Pancreas (tissue), 10 donors: Measurements from ENCODE around the gene OR6S1. TPM values are rescaled to one million over a fixed set of nuclear protein-coding genes. Genes with fewer than 3 reads are reported as not detected.
"Not testable (repeated sequence)": the region's sequence is repeated elsewhere in the genome, so short reads cannot be mapped to it uniquely, and the experiment has no call there.

ENCODE experiments used
- ATAC-seq, 4 donors: fragments of 200-7000 bp; cut with Tn5 transposase; one replicate each; pipeline versions ENCODE4 v1.8.0 to v1.9.1; 2020; ENCODE audit warnings: mild to moderate bottlenecking in 4 of 4, moderate library complexity in 4 of 4
- DNase-seq, 6 donors: peaks; one replicate each; pipeline ENCODE4 v3.0.0-alpha.2; 2020
- FAIRE-seq: peaks from 2 replicates; lab custom pipeline; 2012; peaks lifted over from hg19 to GRCh38; lab: Jason Lieb, UNC
- H3K27ac ChIP-seq, 4 donors: fragments of 200-600 bp; sonication (generic); 1 replicate in 3 of 4; 2 replicates in 1 of 4; pipeline versions ENCODE4 v1.5.0 to v1.8.0; 2020
- H3K27me3 ChIP-seq, 4 donors: fragments of 200-600 bp; one replicate each; pipeline ENCODE4 v1.8.0; 2021
- H3K36me3 ChIP-seq, 3 donors: fragments of 200-600 bp; sonication (generic) in 1 of 3; one replicate each; pipeline versions ENCODE4 v1.5.0 to v1.8.0; 2020 to 2021
- H3K4me1 ChIP-seq, 3 donors: fragments of 200-600 bp; one replicate each; pipeline ENCODE4 v1.8.0; 2021
- H3K4me3 ChIP-seq, 4 donors: fragments of 200-600 bp; sonication (generic) in 2 of 4; one replicate each; pipeline versions ENCODE4 v1.5.0 to v1.8.0; 2020 to 2021
- H3K9me3 ChIP-seq, 4 donors: fragments of 200-600 bp; one replicate each; pipeline ENCODE4 v1.8.0; 2021
- WGBS, 2 donors: extraction: QIAGEN DNeasy Blood & Tissue Kit; methylation state at CpG; one replicate each; pipeline ENCODE4 v1.1.7; 2013; 5-methylcytosine and 5-hydroxymethylcytosine counted together
- intact Hi-C, 3 donors: fragments of 100-400 bp; cut with DNase I; formaldehyde crosslinking; loops; one replicate each; pipeline versions ENCODE4 v1.11.1 to v1.14.2; 2022
- polyA plus RNA-seq, 2 donors: library from polyadenylated mRNA; stranded (reverse); fragments of 200-250 nt; gene quantifications; one replicate each; pipeline ENCODE4 v1.2.3, GENCODE V29; 2013
- total RNA-seq, 6 donors: library from RNA; stranded (reverse); fragmentation: NEBNext Ultra II Directional in 4 of 6; extraction: Animal tissue kit (Norgen Biotek cat#: 25700) in 4 of 6; gene quantifications; one replicate each; pipeline versions ENCODE4 v1.2.1 to v1.2.4, GENCODE V29; 2021 to 2023
- TF ChIP-seq, protein P1 (sequence below), 4 donors: fragments of 200-600 bp; sonication (generic) in 3 of 4; IDR thresholded peaks; one replicate each; pipeline versions ENCODE4 v1.5.0 to v1.8.0; 2021; ENCODE audit warnings: antibody characterized with exemption in 4 of 4
- donor health status: healthy with polysubstance abuse.
- donor health status: DM: no; HTN: no; CAD: no; lungs with moderate emphysema.
- donor health status: DM: no; HTN: no; CAD: no.
- donor health status: control.
- donor health status: control.
- donor health status: Bipolar disorder and iron deficiency.
- donor health status: DM: yes; HTN: yes; CAD: no.
- donor health status: DM: no; HTN: no; CAD: no.
- donor health status: DM: no; HTN: no; CAD: no.
- donor health status: DM: yes; HTN: yes; CAD: no.

The OR6S1 gene
- total and polyA plus RNA-seq, 8 donors = not detected

DNA sequence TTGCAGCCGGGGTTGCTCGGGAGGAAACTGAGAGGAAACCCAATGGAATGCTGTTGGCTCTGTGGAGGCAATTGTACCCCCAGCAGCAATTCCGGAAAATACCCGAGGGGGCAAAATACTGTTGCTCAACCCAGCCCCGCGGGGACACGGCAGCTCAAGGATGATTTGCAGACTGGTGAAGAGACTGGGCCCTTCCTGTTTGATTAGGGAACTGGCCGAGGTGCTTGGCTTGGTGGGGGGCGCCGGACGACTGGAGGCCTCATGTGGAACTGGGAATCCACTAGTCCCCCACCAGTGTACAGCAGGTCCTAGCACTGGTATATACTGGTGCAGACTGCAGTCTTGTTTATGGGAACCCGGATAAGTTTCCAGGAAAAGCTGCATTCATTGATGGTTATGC lies 40.0 kb downstream of the OR6S1 start:
- no peaks in the 10 kb centered on the region for H3K36me3 ChIP-seq
- no peaks in the 10 kb centered on the region for H3K27me3 ChIP-seq
- intact Hi-C loops = loop anchor here in 2 of 3 donors (10.0 kb wide), 1 partner anchor 277 kb away; no protein-coding TSS in a partner anchor
- no peaks in the 10 kb centered on the region for H3K4me1 ChIP-seq
- 66 to 73% methylated on average over 12 of the region's 12 CpGs for WGBS, 2 donors
- H3K9me3 ChIP-seq = no peaks in the 10 kb centered on the region
- TF ChIP-seq, protein P1, sequence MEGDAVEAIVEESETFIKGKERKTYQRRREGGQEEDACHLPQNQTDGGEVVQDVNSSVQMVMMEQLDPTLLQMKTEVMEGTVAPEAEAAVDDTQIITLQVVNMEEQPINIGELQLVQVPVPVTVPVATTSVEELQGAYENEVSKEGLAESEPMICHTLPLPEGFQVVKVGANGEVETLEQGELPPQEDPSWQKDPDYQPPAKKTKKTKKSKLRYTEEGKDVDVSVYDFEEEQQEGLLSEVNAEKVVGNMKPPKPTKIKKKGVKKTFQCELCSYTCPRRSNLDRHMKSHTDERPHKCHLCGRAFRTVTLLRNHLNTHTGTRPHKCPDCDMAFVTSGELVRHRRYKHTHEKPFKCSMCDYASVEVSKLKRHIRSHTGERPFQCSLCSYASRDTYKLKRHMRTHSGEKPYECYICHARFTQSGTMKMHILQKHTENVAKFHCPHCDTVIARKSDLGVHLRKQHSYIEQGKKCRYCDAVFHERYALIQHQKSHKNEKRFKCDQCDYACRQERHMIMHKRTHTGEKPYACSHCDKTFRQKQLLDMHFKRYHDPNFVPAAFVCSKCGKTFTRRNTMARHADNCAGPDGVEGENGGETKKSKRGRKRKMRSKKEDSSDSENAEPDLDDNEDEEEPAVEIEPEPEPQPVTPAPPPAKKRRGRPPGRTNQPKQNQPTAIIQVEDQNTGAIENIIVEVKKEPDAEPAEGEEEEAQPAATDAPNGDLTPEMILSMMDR (IDR thresholded peaks at IDR 0.05) = no peak
- no peak for DNase-seq
- no peak overlapping the region for H3K4me3 ChIP-seq
- ATAC-seq = no peak
- FAIRE-seq = no peak
- H3K27ac ChIP-seq = no peak overlapping the region

DNA sequence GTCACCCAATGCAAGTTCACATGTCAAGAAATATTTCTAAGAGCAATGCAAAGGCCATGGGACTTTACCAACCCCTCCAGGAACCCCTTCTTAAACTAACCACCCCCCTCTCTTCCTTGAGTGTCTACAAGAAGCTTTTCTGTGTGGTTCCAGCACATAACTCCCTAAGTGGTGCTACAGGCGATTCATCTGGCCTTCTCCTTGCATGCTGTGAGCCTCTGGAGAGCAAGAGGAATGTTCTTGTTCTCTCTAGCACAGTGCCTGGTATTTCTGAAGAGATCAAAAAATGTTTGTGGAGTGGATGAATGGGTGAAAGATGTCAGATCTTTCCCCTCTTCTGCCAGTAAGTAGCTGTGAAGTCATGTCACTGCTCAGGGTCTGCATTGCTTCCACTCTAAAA lies 44.4 kb downstream of the OR6S1 start:
- Histone ChIP-seq H3K4me3 (no peak overlapping the region), H3K27me3 (no peaks in the 10 kb centered on the region), H3K9me3 (no peaks in the 10 kb centered on the region), H3K36me3 (no peaks in the 10 kb centered on the region), H3K27ac (no peak overlapping the region), H3K4me1 (no peaks in the 10 kb centered on the region)
- TF ChIP-seq, protein P1 (IDR thresholded peaks at IDR 0.05) = no peak
- DNase-seq (no peak), ATAC-seq (no peak), FAIRE-seq (no peak)
- WGBS, 2 donors = 69 to 92% methylated on average over 1 of the region's 1 CpG
- intact Hi-C loops = no loop called here

DNA sequence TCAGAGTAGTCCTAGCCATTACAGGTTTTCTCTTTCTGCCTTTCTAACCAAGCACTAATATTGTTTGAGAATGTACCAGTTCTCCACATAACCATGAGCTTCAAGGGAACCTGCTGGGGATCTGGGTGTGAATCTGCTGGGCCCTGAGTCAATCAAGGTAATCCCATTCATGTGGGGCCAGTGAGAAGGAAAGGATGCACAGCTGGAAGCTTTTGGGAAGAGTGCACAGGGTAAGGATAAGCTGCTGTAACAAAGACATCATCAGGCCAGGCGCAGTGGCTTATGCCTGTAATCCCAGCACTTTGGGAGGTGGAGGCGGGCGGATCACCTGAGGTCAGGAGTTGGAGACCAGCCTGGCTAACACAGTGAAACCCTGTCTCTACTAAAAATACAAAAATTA lies 45.8 kb downstream of the OR6S1 start:
- H3K27me3 ChIP-seq = not testable (repeated sequence)

GRCh38 chr14:20592574-20592973 lies 48.9 kb downstream of the OR6S1 start:
- H3K27me3 ChIP-seq = no peaks in the 10 kb centered on the region
- no peaks in the 10 kb centered on the region for H3K4me1 ChIP-seq
- 70 to 82% methylated on average over 1 of the region's 1 CpG for WGBS, 2 donors

More for the DNA sequence above, 45.8 kb downstream of the OR6S1 start:
- intact Hi-C loops, H3K27ac ChIP-seq, DNase-seq, H3K36me3 ChIP-seq, ATAC-seq, H3K9me3 ChIP-seq, H3K4me3 ChIP-seq, FAIRE-seq, H3K4me1 ChIP-seq: not testable (repeated sequence)
- WGBS, 2 donors = 91 to 94% methylated on average over 3 of the region's 3 CpGs

GRCh38 chr14:20591235-20591634 lies 50.3 kb downstream of the OR6S1 start, which contains the start of gene RNASE12:
Gene RNASE12, minus strand, starts transcription at chr14:20591376. Its CDS starts 653 bp downstream, at chr14:20590723.
- FAIRE-seq (no peak), ATAC-seq (no peak), DNase-seq (no peak)
- Histone ChIP-seq H3K4me1 (no peaks in the 10 kb centered on the region), H3K27ac (no peak within 1 kb of the TSS), H3K4me3 (no peak within 1 kb of the TSS), H3K27me3 (peaks cover 0 to 5% (median 0%) of the 10 kb centered on the region in 4 donors), H3K9me3 (no peaks in the 10 kb centered on the region), H3K36me3 (no peaks in the 10 kb centered on the region)
- intact Hi-C loops = no loop called here
- WGBS, 2 donors = 63 to 71% methylated on average over 4 of the region's 4 CpGs
- TF ChIP-seq, protein P1 (IDR thresholded peaks at IDR 0.05) = no peak

More at GRCh38 chr14:20592574-20592973, 48.9 kb downstream of the OR6S1 start:
- H3K4me3 ChIP-seq = no peak overlapping the region
- H3K27ac ChIP-seq = no peak overlapping the region
- no peaks in the 10 kb centered on the region for H3K9me3 ChIP-seq
- no peaks in the 10 kb centered on the region for H3K36me3 ChIP-seq
- TF ChIP-seq, protein P1 (IDR thresholded peaks at IDR 0.05) = no peak
- FAIRE-seq = no peak
- ATAC-seq = no peak
- no peak for DNase-seq
- intact Hi-C loops = no loop called here

Other genes with a start within 250 kb of the OR6S1 start
- gene TEP1, start 228.2 kb downstream of the OR6S1 start, total RNA-seq = 10 to 100 TPM in 3 of 6 donors, 1 to 10 TPM in 3; 7.5 to 26.6 (median 9.6) TPM
- gene TEP1, start 228.2 kb downstream of the OR6S1 start, polyA plus RNA-seq = 10 to 100 TPM; 13.3 to 14.8 TPM
- under 1 TPM; 0.08 to 0.34 (median 0.13) TPM for gene KLHL33, start 205.5 kb downstream of the OR6S1 start, total RNA-seq
- gene KLHL33, start 205.5 kb downstream of the OR6S1 start, polyA plus RNA-seq = under 1 TPM; 0.12 to 0.15 TPM
- 10 to 100 TPM; 11.4 to 16.0 (median 13.9) TPM for gene OSGEP, start 186.9 kb downstream of the OR6S1 start, total RNA-seq
- 10 to 100 TPM; 41.2 to 69.8 TPM for gene OSGEP, start 186.9 kb downstream of the OR6S1 start, polyA plus RNA-seq
- gene APEX1, start 186.5 kb downstream of the OR6S1 start, total RNA-seq = 100 to 1,000 TPM in 1 of 6 donors, 10 to 100 TPM in 5; 50.9 to 107 (median 64.6) TPM
- gene APEX1, start 186.5 kb downstream of the OR6S1 start, polyA plus RNA-seq = 10 to 100 TPM; 53.9 to 88.2 TPM
- gene PIP4P1, start 180.3 kb downstream of the OR6S1 start, total RNA-seq = 10 to 100 TPM in 5 of 6 donors, 1 to 10 TPM in 1; 8.9 to 20.5 (median 14.4) TPM
- 10 to 100 TPM; 26.8 to 38.2 TPM for gene PIP4P1, start 180.3 kb downstream of the OR6S1 start, polyA plus RNA-seq
- 10 to 100 TPM in 2 of 6 donors, 1 to 10 TPM in 4; 6.2 to 17.2 (median 8.4) TPM for gene PNP, start 172.3 kb downstream of the OR6S1 start, total RNA-seq
- gene PNP, start 172.3 kb downstream of the OR6S1 start, polyA plus RNA-seq = 10 to 100 TPM in 1 of 2 donors, 1 to 10 TPM in 1; 9.0 to 24.0 TPM
- gene RNASE10, start 136.2 kb downstream of the OR6S1 start, total RNA-seq = under 1 TPM in 5 of 6 donors, not detected in 1; 0.13 to 0.62 (median 0.28) TPM
- under 1 TPM in 1 of 2 donors, not detected in 1; 0.19 TPM for gene RNASE10, start 136.2 kb downstream of the OR6S1 start, polyA plus RNA-seq
- not detected for gene RNASE9, start 80.6 kb downstream of the OR6S1 start, total RNA-seq
- not detected for gene RNASE9, start 80.6 kb downstream of the OR6S1 start, polyA plus RNA-seq
- not detected for gene RNASE11, start 53.7 kb downstream of the OR6S1 start, total RNA-seq
- gene RNASE11, start 53.7 kb downstream of the OR6S1 start, polyA plus RNA-seq = not detected
- not detected for gene RNASE12, start 50.3 kb downstream of the OR6S1 start, total RNA-seq
- not detected for gene RNASE12, start 50.3 kb downstream of the OR6S1 start, polyA plus RNA-seq
- 10 to 100 TPM; 13.6 to 26.7 (median 15.4) TPM for gene RNASE4, start 42.9 kb upstream of the OR6S1 start, total RNA-seq
- gene RNASE4, start 42.9 kb upstream of the OR6S1 start, polyA plus RNA-seq = 10 to 100 TPM in 1 of 2 donors, 1 to 10 TPM in 1; 9.6 to 24.7 TPM
- 10 to 100 TPM in 5 of 6 donors, 1 to 10 TPM in 1; 9.8 to 16.0 (median 13.3) TPM for gene ANG, start 47.1 kb upstream of the OR6S1 start, total RNA-seq
- 10 to 100 TPM; 11.8 to 14.7 TPM for gene ANG, start 47.1 kb upstream of the OR6S1 start, polyA plus RNA-seq
- gene EDDM3A, start 104.2 kb upstream of the OR6S1 start, total RNA-seq = not detected
- not detected for gene EDDM3A, start 104.2 kb upstream of the OR6S1 start, polyA plus RNA-seq
- gene EDDM3B, start 126.7 kb upstream of the OR6S1 start, total RNA-seq = not detected
- not detected for gene EDDM3B, start 126.7 kb upstream of the OR6S1 start, polyA plus RNA-seq
- gene RNASE6, start 139.6 kb upstream of the OR6S1 start, total RNA-seq = 1 to 10 TPM in 3 of 6 donors, under 1 TPM in 3; 0.31 to 9.9 (median 1.5) TPM
- 1 to 10 TPM in 1 of 2 donors, under 1 TPM in 1; 0.99 to 1.1 TPM for gene RNASE6, start 139.6 kb upstream of the OR6S1 start, polyA plus RNA-seq
- 100 to 1,000 TPM; 281 to 696 (median 362) TPM for gene RNASE1, start 161.2 kb upstream of the OR6S1 start, total RNA-seq
- 100 to 1,000 TPM; 144 to 177 TPM for gene RNASE1, start 161.2 kb upstream of the OR6S1 start, polyA plus RNA-seq
- gene RNASE3, start 249.7 kb upstream of the OR6S1 start, total RNA-seq = not detected
- gene RNASE3, start 249.7 kb upstream of the OR6S1 start, polyA plus RNA-seq = not detected